HG02870 (cell line): ENCODE measurements around the gene CREB3L1.
"Not testable (repeated sequence)": the region's sequence is repeated elsewhere in the genome, so short reads cannot be mapped to it uniquely, and the experiment has no call there.

Experiments
- ATAC-seq: cut with Tn5 transposase; IDR thresholded peaks from one replicate; pipeline ENCODE4 v1.9.1; 2021; ENCODE audit warnings: mild to moderate bottlenecking, moderate library complexity; ENCODE audit not compliant: unreplicated experiment

Gene CREB3L1

GRCh38 chr11:46248289-46249102 is 29.0 kb upstream of the CREB3L1 start:
- ATAC-seq, result no peak

- no peak for ATAC-seq
Measured at GRCh38 chr11:46249103-46249937, 28.1 kb upstream of the CREB3L1 start.

GRCh38 chr11:46249938-46250744 is 27.3 kb upstream of the CREB3L1 start:
- ATAC-seq, result no peak

GRCh38 chr11:46250745-46251052 is 26.8 kb upstream of the CREB3L1 start:
- no peak for ATAC-seq

- no peak for ATAC-seq
Measured at GRCh38 chr11:46251954-46252353, 25.5 kb upstream of the CREB3L1 start.

- ATAC-seq, result no peak
Measured at GRCh38 chr11:46252373-46252914, 25.0 kb upstream of the CREB3L1 start.

GRCh38 chr11:46253258-46254132 is 24.0 kb upstream of the CREB3L1 start:
- ATAC-seq, result no peak

GRCh38 chr11:46254133-46254491 is 23.4 kb upstream of the CREB3L1 start:
- no peak for ATAC-seq

- no peak for ATAC-seq
Measured at GRCh38 chr11:46256540-46257001, 20.9 kb upstream of the CREB3L1 start.

- ATAC-seq, result not testable (repeated sequence)
Measured at GRCh38 chr11:46259347-46259746, 18.1 kb upstream of the CREB3L1 start.

GRCh38 chr11:46259971-46260560 is 17.4 kb upstream of the CREB3L1 start:
- ATAC-seq, result no peak

GRCh38 chr11:46263120-46263519 is 14.3 kb upstream of the CREB3L1 start:
- ATAC-seq, result no peak

GRCh38 chr11:46264030-46264429 is 13.4 kb upstream of the CREB3L1 start:
- ATAC-seq, result no peak

- ATAC-seq, result no peak
Measured at GRCh38 chr11:46264976-46265375, 12.5 kb upstream of the CREB3L1 start.

GRCh38 chr11:46265764-46266163 is 11.7 kb upstream of the CREB3L1 start:
- ATAC-seq, result no peak

- ATAC-seq, result no peak
Measured at GRCh38 chr11:46267930-46268329, 9.5 kb upstream of the CREB3L1 start.

- no peak for ATAC-seq
Measured at GRCh38 chr11:46270684-46271083, 6.8 kb upstream of the CREB3L1 start.

GRCh38 chr11:46271407-46271806 is 6.1 kb upstream of the CREB3L1 start:
- no peak for ATAC-seq

- ATAC-seq, result no peak
Measured at GRCh38 chr11:46271875-46272815, 5.3 kb upstream of the CREB3L1 start.
